SIG-M5 (cell line): ENCODE results near the gene SART3.
"Not testable (repeated sequence)": the region's sequence is repeated elsewhere in the genome, so short reads cannot be mapped to it uniquely, and the experiment has no call there.

ENCODE experiments used
- DNase-seq: peaks from one replicate; lab custom pipeline; 2025; lab: John Stamatoyannopoulos, UW

SART3 gene

DNA sequence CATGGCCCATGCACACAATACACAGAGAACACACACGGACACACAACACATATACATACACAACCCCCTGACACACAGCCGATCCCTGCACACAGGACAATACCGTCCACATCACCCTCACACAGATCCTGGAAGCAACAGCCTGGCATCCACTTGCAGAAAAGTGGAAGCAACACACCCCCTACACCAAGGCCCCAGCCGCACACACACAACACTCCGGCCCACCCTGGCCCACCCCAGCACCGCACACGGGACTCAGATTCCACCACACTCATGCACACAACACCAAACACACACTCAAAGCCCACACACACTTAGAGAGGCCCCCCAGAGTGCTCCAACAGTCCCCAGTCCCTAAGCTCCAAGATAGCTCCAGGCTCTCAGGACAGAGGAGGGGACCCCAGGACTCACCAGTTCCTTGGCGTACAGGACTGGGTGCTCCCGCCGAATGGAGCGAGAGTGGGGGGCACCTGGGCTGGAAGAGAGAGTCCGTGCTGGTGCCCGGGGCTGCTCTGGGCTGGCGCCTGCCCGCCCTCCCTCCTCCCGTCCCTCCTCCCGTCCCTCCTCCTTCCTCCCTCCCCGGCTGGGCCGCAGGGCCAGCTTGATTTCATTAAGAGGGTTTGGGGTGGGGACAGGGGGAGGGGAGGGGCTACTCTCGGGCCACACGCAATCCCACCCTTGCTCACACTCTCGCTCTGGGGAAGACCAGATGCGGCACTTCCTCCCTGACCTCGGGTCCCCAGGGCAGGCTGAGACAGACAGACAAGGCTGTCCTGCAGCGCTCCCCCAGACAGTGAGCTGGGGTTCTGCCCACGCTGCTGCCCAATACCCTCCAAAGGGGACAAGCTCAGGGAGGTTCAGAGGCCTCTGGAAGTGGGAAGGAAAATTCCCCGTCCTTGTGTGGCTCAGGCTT is 36.8 kb upstream of the SART3 start, which contains the start of gene TMEM119:
TMEM119 (minus strand) TSS at position 526 of the 913 bp plus-strand sequence. CDS start 5,701 bp downstream, outside the sequence.
- no peak for DNase-seq

- no peak for DNase-seq
These were observed 36.0 kb upstream of the SART3 start for GRCh38 chr12:108596854-108597558.

DNA sequence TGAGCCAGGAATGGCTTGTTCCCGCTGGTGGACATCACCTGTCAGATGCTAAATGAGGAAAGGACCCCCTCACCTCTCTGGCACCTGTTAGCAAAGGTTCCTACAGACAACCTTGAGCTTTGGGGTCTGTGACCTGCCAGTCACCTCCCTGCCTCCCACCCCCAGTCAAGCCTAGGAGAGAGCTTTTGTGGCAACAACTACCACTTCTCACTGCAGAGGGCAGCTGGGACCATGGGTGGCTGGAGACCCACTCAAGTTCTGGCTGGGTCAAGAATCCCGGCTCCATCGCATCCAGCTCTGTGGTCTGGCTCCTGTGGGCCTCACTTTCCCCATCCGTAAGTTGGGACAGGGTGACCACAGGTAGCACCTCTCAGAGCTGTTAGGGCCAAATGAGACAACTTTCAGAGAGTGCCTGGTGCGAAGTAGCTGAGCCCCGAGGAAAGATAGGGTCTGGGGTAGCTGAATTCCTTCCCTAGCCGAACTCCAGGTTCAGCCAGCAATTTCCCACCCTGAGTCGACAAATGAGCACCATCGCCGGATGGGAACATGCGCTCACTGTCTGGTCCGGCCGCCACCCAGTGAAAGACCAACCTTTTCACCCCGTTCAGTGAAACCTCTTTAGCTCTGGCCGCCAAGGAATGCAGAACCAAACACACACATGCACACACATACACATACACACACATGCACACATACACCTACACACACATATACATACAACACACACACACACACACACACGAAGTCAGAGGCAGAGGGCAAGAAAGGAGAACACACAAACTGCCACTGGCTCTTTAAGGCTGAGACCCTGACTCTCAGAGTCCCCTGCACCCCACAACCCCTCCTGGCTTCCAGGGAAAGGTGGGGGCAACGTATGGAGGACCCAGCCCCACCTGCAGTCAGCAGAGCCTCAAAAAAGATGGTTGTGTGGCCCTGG is 35.0 kb upstream of the SART3 start:
- DNase-seq: no peak

DNA sequence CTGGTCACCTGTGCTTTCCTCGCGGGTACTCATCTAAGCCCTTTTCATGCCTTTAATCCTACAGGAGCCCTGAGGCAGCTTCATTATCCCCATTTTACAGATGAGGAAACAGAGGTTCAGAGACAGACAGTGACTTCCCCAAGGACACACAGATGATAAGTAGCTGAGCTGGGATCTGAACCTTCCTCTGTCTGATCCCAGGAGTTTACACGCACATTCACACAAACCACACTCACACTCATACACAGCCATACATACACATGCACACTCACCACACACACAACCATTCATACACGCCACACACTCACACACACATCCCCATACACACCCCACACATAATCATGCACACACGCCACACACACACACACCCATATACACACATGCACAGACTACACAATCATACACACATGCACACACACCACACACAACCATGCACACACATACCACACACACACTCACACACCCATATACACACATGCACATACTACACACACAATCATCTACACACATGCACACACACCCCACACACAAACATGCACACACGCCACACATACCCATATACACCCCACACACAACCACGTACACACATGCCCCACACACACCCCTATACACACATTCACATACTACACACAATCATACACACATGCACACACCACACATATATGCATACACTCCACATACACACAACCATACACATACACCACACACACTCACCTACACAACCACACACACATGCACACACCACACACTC is 34.2 kb upstream of the SART3 start:
- DNase-seq: no peak

DNA sequence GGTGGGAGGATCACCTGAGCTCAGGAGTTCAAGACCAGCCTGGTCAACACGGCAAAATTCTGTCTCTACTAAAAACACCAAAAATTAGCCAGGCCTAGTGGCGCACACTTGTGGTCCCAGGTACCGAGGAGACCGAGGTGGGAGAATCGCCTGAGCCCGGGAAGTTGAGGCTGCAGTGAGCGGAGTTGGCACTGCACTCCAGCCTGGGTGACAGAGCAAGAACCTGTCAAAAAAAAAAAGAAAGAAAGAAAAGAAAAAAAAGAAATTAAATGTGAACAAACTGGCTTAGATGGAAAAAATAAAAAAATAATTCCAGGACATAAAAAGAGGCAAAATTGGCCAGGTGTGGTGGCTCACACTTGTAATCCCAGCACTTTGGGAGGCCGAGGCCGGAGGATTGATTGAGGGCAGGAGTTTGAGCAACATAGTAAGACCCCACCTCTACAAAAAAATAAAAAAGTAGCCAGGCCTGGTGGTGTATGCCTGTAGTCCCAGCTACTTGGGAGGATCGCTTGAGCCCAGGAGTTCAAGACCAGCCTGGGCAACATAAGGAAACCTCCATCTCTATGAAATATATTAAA is 33.4 kb upstream of the SART3 start:
- no peak for DNase-seq

- DNase-seq: no peak
These were observed 31.3 kb upstream of the SART3 start for GRCh38 chr12:108592033-108592909.

DNA sequence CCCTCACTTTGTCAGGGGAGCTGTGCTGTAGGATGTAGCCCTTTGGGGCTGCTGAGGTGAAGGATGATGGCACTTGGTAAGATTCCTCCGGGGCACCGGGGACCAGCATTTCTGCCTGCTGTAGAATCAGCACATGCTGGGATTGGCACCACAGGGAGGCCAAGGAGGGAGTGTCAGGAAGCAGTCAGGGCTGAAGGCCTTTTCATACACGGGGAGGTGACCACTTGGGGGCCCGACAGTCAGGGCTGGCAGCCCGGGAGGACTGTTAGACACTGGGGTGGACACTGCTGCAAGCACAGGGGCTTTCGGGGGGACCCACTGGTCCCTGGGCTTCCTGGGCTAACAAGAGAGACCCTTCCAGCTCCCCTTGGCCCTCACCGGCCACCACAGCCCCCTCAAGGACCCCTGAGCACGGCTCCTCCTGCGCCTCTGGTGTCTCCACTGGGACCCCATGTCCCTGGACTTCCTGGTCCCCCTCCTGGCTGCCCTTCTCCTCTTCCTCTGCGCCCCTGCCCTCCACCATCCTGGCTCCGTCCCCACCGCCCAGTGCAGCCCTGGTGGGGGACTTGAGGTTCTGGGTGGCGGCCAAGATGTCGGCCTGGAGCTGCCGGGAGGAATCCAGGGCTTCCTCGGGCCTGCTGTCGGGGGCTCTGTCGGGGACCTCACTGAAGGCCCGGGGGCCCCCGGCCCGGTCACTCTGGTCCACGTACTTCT is 30.5 kb upstream of the SART3 start:
- no peak for DNase-seq

DNA sequence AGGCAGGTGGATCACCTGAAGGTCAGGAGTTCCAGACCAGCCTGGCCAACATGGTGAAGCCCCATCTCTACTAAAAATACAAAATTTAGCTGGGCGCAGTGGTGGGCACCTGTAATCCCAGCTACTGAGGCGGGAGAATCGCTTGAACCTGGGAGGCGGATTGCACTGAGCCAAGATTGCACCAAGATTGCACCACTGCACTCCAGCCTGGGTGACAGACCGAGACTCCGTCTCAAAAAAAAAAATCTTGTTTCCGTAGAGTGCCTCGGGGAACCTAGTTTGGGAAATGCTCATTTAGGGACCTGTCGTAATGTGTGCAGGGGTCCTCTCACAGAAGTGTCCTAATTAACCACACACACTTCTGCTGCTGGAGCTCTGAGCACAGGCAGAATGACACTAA is 29.5 kb upstream of the SART3 start:
- DNase-seq: not testable (repeated sequence)

DNA sequence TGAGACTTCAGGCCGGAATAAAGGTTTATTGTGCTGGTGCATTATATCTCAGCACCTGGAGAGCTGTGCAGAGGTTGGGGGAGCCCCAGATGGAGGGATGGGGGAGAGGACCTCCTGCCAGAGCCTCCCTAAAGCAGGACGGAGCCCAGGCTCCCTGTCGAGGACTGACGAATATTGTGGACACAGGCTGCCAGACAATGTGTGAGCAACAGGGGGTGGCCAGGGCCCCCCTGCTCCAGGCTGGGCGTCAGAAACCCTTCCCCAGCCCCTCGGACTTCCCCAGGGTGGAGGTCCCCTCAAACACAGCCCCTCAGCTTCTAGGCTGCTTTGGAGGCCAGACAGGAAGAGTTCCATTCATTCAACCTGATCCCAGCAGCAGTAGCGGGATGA is 28.9 kb upstream of the SART3 start:
- DNase-seq: no peak

DNA sequence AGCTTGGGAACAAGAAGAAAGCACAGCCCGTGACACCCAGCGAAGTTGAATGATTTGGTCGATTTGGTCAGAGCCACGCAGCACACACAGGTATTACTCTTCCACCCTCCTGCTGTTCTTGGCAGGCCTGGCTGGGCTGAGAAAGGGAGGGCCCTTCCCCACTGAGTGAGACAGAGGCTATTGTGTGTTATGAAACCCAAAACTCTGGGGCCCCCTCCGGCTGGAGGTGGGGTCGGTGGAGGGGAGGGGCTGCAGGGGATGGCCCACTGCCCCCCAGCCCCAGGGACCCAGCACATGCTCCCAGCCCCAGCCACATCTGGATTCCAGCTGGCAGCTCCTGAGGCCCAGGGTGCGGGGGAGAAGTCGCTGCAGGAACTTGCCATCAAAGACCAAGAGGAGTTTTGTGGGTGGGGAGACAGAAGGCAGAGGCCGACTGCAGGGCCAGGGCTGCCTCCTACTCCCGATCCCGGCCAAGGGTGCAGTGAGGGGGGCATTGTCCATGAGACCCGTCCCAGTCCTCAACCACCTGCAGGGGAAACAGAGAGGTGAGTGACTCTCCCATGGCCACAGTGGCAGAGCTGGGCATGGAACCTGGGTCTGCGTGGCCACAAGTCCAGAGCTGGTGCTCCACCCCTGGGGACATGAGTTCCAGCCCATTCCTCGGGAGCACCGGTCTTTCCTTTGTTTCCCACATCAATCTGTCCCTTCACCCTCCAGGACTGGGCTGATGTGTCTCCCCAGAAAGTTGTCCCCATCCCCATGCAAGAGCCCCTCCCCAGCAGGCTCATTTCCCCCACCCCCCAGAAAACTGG is 28.3 kb upstream of the SART3 start:
- no peak for DNase-seq

GRCh38 chr12:108587826-108588225 is 26.9 kb upstream of the SART3 start:
- no peak for DNase-seq

DNA sequence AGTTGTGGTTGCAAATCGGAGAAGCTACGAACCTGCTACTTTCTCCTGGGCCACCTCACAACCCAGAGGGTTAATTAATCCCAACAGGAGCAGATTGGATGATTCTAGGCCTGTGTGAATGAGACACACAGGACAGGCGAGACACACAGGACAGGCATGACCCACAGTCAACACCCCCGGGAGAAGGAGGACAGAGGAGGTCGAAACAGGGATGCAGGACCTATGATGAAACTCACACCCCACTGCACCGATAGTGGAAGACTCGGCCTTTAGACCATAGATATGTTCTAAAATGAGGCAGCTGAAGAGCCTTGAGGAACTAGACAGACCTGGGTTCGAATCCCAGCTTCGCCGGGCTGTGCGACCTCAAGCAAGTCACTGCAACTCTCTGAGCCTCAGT is 25.3 kb upstream of the SART3 start:
- DNase-seq: no peak

GRCh38 chr12:108585864-108586263 is 24.9 kb upstream of the SART3 start:
- no peak for DNase-seq

GRCh38 chr12:108584456-108585065 is 23.6 kb upstream of the SART3 start:
- no peak for DNase-seq

- no peak for DNase-seq
These were observed 23.0 kb upstream of the SART3 start for GRCh38 chr12:108583991-108584390.

DNA sequence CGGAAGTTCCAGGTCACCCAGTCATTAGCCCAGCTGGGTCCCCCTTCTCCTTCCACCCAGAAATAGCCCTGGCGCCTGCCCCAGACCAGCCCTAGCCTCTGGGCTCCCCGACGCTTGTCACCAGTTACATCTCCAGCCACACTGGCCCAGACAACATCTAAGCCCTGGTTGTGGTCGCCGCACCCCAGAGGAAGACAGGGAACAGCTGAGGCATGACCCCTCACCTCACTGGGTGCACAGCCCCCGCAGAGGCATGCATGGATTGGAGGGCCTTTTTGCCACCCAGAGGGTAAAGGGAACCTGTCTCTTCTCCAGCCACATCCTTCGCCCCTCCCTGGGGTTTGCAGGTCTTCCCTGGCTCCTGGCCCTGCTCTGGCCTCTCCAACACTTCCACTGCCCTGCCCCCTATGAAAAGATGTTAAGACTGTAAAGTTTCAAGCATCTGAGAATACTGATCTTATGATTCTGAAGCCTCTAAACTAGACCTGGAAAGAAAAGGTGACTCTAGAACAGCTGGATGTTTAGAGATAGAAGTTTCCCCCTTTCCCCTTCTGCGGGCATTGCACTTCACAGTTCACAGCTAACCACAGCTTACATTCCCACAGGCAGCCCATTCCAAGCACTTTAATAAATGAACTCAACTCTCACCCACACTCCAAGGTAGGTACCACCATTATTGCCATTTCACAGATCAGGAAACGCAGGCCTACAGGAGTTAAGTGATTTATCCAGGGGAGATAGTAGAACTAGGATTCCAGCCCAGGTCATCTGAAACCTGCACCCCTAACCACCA is 22.2 kb upstream of the SART3 start:
- DNase-seq: no peak

DNA sequence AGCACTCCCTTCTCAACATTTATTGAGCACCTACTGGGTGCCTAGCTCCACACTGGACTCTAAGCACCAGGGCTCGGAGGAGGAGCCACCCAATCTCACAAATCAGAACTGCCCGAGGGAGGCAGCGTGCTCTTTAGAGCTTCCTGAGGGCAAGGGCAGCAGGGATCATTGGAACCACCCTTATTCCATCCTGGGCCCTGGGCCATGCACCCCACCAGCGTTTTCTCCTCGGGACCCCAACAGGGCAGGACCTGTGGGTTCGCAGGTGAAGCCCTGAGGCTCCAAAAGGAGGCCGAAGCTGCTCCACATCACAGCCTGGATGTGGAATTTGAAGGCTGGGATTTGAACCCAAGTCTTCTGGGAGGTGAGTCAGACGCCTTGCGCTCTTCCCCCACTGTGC is 21.5 kb upstream of the SART3 start:
- no peak for DNase-seq
